ENCODE data around the gene PGR.

Gene PGR

GRCh38 chr11:101129203-101129943 is at the start of gene PGR:
TSS of gene PGR (minus strand) at chr11:101129813. CDS start at chr11:101129070, 743 bp downstream.
- DNase-seq (ENCODE audit: low read depth), result no peak

GRCh38 chr11:101176381-101176780 is 46.8 kb upstream of the PGR start:
- no peak for DNase-seq (ENCODE audit: low read depth)

GRCh38 chr11:101169944-101170343 is 40.3 kb upstream of the PGR start:
- no peak for DNase-seq (ENCODE audit: low read depth)

GRCh38 chr11:101166038-101166437 is 36.4 kb upstream of the PGR start:
- DNase-seq (ENCODE audit: low read depth), result no peak

- DNase-seq (ENCODE audit: low read depth), result no peak
Measured at GRCh38 chr11:101158119-101158518, 28.5 kb upstream of the PGR start.

GRCh38 chr11:101138245-101138930 is 8.8 kb upstream of the PGR start:
- DNase-seq (ENCODE audit: low read depth), result no peak

- DNase-seq (ENCODE audit: low read depth), result no peak
Measured at GRCh38 chr11:101133190-101133589, 3.6 kb upstream of the PGR start.

GRCh38 chr11:101128571-101129202 is 926 bp downstream of the PGR start:
- no peak for DNase-seq (ENCODE audit: low read depth)

GRCh38 chr11:101127699-101128570 is 1.7 kb downstream of the PGR start:
- DNase-seq (ENCODE audit: low read depth), result no peak

- DNase-seq (ENCODE audit: low read depth), result no peak
Measured at GRCh38 chr11:101127197-101127698, 2.4 kb downstream of the PGR start.

- DNase-seq (ENCODE audit: low read depth), result no peak
Measured at GRCh38 chr11:101126551-101127196, 2.9 kb downstream of the PGR start.

- DNase-seq (ENCODE audit: low read depth), result no peak
Measured at GRCh38 chr11:101115671-101116160, 13.9 kb downstream of the PGR start.

- no peak for DNase-seq (ENCODE audit: low read depth)
Measured at GRCh38 chr11:101113540-101113939, 16.1 kb downstream of the PGR start.

GRCh38 chr11:101104716-101105115 is 24.9 kb downstream of the PGR start:
- no peak for DNase-seq (ENCODE audit: low read depth)

GRCh38 chr11:101103433-101103832 is 26.2 kb downstream of the PGR start:
- no peak for DNase-seq (ENCODE audit: low read depth)

GRCh38 chr11:101100601-101101000 is 29.0 kb downstream of the PGR start:
- no peak for DNase-seq (ENCODE audit: low read depth)

- DNase-seq (ENCODE audit: low read depth), result no peak
Measured at GRCh38 chr11:101096036-101096704, 33.4 kb downstream of the PGR start.

GRCh38 chr11:101091781-101092180 is 37.8 kb downstream of the PGR start:
- DNase-seq (ENCODE audit: low read depth), result no peak

- DNase-seq (ENCODE audit: low read depth), result no peak
Measured at GRCh38 chr11:101090679-101091270, 38.8 kb downstream of the PGR start.

- no peak for DNase-seq (ENCODE audit: low read depth)
Measured at GRCh38 chr11:101083335-101083734, 46.3 kb downstream of the PGR start.
